ENCODE results near the gene SLC9B1. TPM values are rescaled to one million over a fixed set of nuclear protein-coding genes. Genes with fewer than 3 reads are reported as not detected.

The SLC9B1 gene
- total and polyA plus RNA-seq, 2 of the 8 experiments (the other 6 are each of a cell fraction or from before 2014, with no cell fraction given) = 0.08 to 0.19 TPM

GRCh38 chr4:103010804-103011203 is 8.7 kb downstream of the SLC9B1 start (continued):
- TF ChIP-seq GTF2F1 (IDR thresholded peaks at IDR 0.05; ENCODE audit: borderline replicate concordance, low read depth, low read length) (no peak), CTCF (IDR thresholded peaks at IDR 0.05; ENCODE audit: control extremely low read depth in 1 of 3, insufficient read depth in 1 of 3, low read depth in 1 of 3, low read length in 3 of 3) (no peak)

All from H1 (cell line).